Esophagus muscularis mucosa (tissue), 4 donors: Measurements from ENCODE around the gene ZNF618. TPM values are rescaled to one million over a fixed set of nuclear protein-coding genes. Genes with fewer than 3 reads are reported as not detected.

Experiments used
- DNase-seq: peaks from one replicate; pipeline ENCODE4 v3.0.0-alpha.2; 2017; ENCODE audit errors: extremely low spot score
- H3K27ac ChIP-seq, 4 donors: fragments of 200-600 bp; sonication (generic); replicated peaks in 1 of 4; 1 replicate in 3 of 4; 2 replicates in 1 of 4; pipeline ENCODE4 v1.5.1; 2016 to 2019; ENCODE audit warnings: mild to moderate bottlenecking in 1 of 4
- H3K27me3 ChIP-seq, 4 donors: fragments of 200-600 bp; sonication (generic); one replicate each; pipeline versions ENCODE4 v1.5.1 to v1.6.0; 2016 to 2019
- H3K36me3 ChIP-seq, 4 donors: fragments of 200-600 bp; sonication (generic); one replicate each; pipeline ENCODE4 v1.5.1; 2016 to 2019
- H3K4me1 ChIP-seq, 4 donors: fragments of 200-600 bp; sonication (generic); one replicate each; pipeline ENCODE4 v1.5.1; 2016 to 2019
- H3K4me3 ChIP-seq, 4 donors: fragments of 200-600 bp; sonication (generic); 1 replicate in 2 of 4; 2 replicates in 2 of 4; pipeline ENCODE4 v1.5.1; 2016 to 2019; ENCODE audit warnings: mild to moderate bottlenecking in 4 of 4, moderate library complexity in 1 of 4
- H3K9me3 ChIP-seq, 4 donors: fragments of 200-600 bp; sonication (generic); 1 replicate in 3 of 4; 2 replicates in 1 of 4; pipeline ENCODE4 v1.5.1; 2016 to 2019
- EP300 ChIP-seq: sonication (generic); formaldehyde crosslinking; IDR thresholded peaks from one replicate; pipeline ENCODE4 v1.6.1; 2017; ENCODE audit warnings: antibody characterized with exemption
- POLR2A ChIP-seq: fragments of 450-650 bp; IDR thresholded peaks from one replicate; pipeline ENCODE4 v1.6.1; 2017; ENCODE audit warnings: antibody characterized with exemption, moderate library complexity, mild to moderate bottlenecking, low read depth
- POLR2AphosphoS5 ChIP-seq, 2 donors: sonication (generic); formaldehyde crosslinking; IDR thresholded peaks; one replicate each; pipeline ENCODE4 v1.6.1; 2017; ENCODE audit warnings: antibody characterized with exemption in 2 of 2
- WGBS: methylation state at CpG from one replicate; pipeline ENCODE4 v1.1.5; 2018; 5-methylcytosine and 5-hydroxymethylcytosine counted together
- intact Hi-C: fragments of 100-400 bp; cut with DNase I; formaldehyde crosslinking; loops from one replicate; pipeline ENCODE4 v1.15.1; 2023
- total RNA-seq, 4 donors: library from RNA; depleted of rRNA; stranded (reverse); fragments of >200 nt; gene quantifications; one replicate each; pipeline versions ENCODE4 v1.1.0 to v1.2.1, GENCODE V29; 2016
- TF ChIP-seq, protein P1 (sequence below), 3 experiments: fragments of 200-600 bp in 2 of 3; fragments of 450-650 bp in 1 of 3; sonication (generic) in 2 of 3; IDR thresholded peaks; one replicate each; pipeline ENCODE4 v1.5.1; 2017 to 2019; ENCODE audit warnings: antibody characterized with exemption in 3 of 3, mild to moderate bottlenecking in 2 of 3, moderate library complexity in 1 of 3

ZNF618 gene
- total RNA-seq, 4 donors from 2014 or later = 1.2 to 4.5 (median 2.6) TPM

DNA sequence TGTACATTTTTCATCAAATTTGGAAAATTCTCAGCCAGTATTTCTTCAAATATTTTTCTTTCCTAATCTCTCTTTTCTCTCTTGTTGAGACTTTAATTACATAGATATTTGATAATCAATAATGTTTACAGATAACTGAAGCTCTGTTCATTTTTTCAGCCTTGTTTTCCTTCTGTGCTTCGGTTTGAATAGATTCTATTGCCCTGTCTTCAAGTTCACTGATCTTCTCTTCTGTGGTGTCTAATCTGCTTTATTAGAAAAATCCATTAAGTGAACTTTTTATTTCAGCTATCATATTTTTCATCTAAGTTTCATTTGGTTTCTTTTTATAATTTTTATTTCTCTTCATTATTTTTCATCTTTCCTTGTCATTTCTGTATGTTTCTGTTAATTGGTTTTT is 147.9 kb downstream of the ZNF618 start:
- Histone ChIP-seq H3K36me3 (peaks cover under 1 to 25% (median 5%) of the 10 kb centered on the region in 4 donors), H3K9me3 (peaks cover 0 to 31% (median 19%) of the 10 kb centered on the region in 4 donors), H3K27ac (no peak overlapping the region), H3K27me3 (no peaks in the 10 kb centered on the region), H3K4me1 (no peaks in the 10 kb centered on the region), H3K4me3 (no peak overlapping the region)
- intact Hi-C loops = no loop called here
- DNase-seq = no peak
- WGBS = 100% methylated on average over 1 of the region's 1 CpG
- TF ChIP-seq POLR2A (no peak), EP300 (no peak), POLR2AphosphoS5 (IDR thresholded peaks at IDR 0.05) (no peak)
- TF ChIP-seq, protein P1, sequence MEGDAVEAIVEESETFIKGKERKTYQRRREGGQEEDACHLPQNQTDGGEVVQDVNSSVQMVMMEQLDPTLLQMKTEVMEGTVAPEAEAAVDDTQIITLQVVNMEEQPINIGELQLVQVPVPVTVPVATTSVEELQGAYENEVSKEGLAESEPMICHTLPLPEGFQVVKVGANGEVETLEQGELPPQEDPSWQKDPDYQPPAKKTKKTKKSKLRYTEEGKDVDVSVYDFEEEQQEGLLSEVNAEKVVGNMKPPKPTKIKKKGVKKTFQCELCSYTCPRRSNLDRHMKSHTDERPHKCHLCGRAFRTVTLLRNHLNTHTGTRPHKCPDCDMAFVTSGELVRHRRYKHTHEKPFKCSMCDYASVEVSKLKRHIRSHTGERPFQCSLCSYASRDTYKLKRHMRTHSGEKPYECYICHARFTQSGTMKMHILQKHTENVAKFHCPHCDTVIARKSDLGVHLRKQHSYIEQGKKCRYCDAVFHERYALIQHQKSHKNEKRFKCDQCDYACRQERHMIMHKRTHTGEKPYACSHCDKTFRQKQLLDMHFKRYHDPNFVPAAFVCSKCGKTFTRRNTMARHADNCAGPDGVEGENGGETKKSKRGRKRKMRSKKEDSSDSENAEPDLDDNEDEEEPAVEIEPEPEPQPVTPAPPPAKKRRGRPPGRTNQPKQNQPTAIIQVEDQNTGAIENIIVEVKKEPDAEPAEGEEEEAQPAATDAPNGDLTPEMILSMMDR (IDR thresholded peaks at IDR 0.05) = no peak

DNA sequence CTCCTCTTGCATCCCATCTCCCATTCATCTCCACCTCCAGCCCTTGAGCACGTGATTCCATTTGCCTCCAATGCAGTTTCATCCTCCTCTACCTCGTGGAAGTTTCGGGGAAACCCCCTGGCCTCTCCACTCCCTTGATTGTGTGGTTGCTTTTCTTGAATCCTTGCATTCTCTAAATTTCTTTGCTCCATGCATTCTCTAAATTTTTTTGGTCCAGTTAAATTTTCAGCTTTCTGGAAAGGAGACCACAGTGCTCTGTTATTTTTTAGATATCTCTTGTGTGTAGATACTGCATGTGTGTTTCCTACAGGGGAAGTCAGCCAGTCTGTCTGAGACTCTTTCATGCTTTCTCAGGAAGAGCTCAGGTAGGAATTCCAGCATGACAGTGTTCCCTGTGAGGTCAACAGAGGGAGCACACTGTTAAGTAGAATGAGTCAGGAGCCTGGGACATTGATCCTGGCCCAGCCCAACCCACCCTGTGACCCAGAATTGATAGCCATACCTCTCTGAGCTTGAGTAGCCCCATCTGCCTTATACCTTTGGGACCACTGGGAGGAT is 149.2 kb downstream of the ZNF618 start:
- Histone ChIP-seq H3K4me1 (no peaks in the 10 kb centered on the region), H3K4me3 (no peak overlapping the region), H3K36me3 (peaks cover 4 to 27% (median 10%) of the 10 kb centered on the region in 4 donors), H3K27me3 (no peaks in the 10 kb centered on the region), H3K27ac (no peak overlapping the region), H3K9me3 (peaks cover 0 to 29% (median 19%) of the 10 kb centered on the region in 4 donors)
- peak; percentile 34 for DNase-seq
- intact Hi-C loops = no loop called here
- WGBS = 96% methylated on average over 3 of the region's 3 CpGs
- TF ChIP-seq, protein P1 (IDR thresholded peaks at IDR 0.05) = no peak
- TF ChIP-seq EP300 = no peak
- no peak for TF ChIP-seq POLR2AphosphoS5 (IDR thresholded peaks at IDR 0.05)
- TF ChIP-seq POLR2A = no peak

DNA sequence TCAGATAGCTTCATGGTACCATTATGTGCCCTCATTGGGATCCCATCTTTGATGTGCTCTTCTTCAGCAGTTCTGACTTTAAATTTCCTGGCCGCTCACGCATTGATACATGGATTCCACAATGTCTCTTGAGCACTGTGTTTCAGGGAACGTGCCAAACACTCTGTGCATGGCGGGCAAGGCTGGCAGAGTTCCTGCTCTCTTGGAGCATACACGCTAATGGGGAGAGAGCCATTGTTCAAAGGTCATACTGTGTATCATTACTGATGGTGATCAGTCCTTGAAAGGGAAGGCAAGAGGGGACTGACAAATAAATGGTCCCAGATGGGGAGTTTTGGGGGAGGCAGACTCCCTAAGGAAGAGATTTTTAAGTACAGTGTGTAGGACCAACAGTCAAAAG is 149.7 kb downstream of the ZNF618 start:
- peaks cover 0 to 29% (median 19%) of the 10 kb centered on the region in 4 donors for H3K9me3 ChIP-seq
- no peaks in the 10 kb centered on the region for H3K27me3 ChIP-seq
- H3K27ac ChIP-seq = no peak overlapping the region
- H3K4me1 ChIP-seq = no peaks in the 10 kb centered on the region
- no peak overlapping the region for H3K4me3 ChIP-seq
- peaks cover 4 to 27% (median 10%) of the 10 kb centered on the region in 4 donors for H3K36me3 ChIP-seq
- 95% methylated on average over 5 of the region's 5 CpGs for WGBS
- no peak for TF ChIP-seq POLR2A
- no peak for TF ChIP-seq POLR2AphosphoS5 (IDR thresholded peaks at IDR 0.05)
- TF ChIP-seq, protein P1 (IDR thresholded peaks at IDR 0.05) = no peak
- TF ChIP-seq EP300 = no peak
- DNase-seq = no peak
- intact Hi-C loops = no loop called here

DNA sequence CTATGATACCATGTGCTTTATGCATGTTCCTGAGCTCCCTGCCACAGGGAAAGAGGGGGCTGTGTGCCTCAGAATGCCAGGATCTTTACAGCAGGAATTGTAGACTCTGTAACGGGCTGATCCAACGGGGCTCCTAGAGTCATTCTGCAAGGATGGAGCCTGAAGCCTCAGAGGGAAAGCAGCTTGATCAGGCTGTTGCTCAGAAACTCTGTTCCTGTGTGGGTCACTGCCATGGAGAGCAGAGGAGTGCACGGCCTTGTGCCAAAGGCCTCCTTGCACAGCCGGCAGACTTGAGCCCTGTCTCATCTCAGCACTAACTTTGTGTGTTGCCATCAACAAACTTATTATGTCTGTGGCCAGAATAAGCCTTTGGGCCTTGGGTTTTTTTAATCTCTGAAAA is 150.2 kb downstream of the ZNF618 start:
- TF ChIP-seq, protein P1 (IDR thresholded peaks at IDR 0.05) = no peak
- no peak for TF ChIP-seq POLR2AphosphoS5 (IDR thresholded peaks at IDR 0.05)
- TF ChIP-seq EP300 = no peak
- no peak for TF ChIP-seq POLR2A
- H3K27me3 ChIP-seq = no peaks in the 10 kb centered on the region
- H3K27ac ChIP-seq = no peak overlapping the region
- WGBS = 100% methylated on average over 2 of the region's 4 CpGs
- DNase-seq = peak; percentile 57
- H3K4me3 ChIP-seq = no peak overlapping the region
- intact Hi-C loops = no loop called here
- peaks cover 0 to 27% (median 19%) of the 10 kb centered on the region in 4 donors for H3K9me3 ChIP-seq
- no peaks in the 10 kb centered on the region for H3K4me1 ChIP-seq
- H3K36me3 ChIP-seq = peaks cover 4 to 27% (median 10%) of the 10 kb centered on the region in 4 donors
